ENCODE data around the gene CIRBP. TPM values are rescaled to one million over a fixed set of nuclear protein-coding genes. Genes with fewer than 3 reads are reported as not detected.
A peak's percentile ranks its signal among the peaks of the same experiment; 100 is the strongest.

The CIRBP gene
- total RNA-seq, 1 donor from 2014 or later = 399 TPM

GRCh38 chr19:1221904-1222255 lies 47.3 kb upstream of the CIRBP start:
- Mint-ChIP-seq H3K27ac (no peak overlapping the region), H3K4me3 (no peak overlapping the region), H3K9me3 (no peaks in the 10 kb centered on the region), H3K36me3 (ENCODE audit: low read depth) (peaks cover 22% of the 10 kb centered on the region), H3K4me1 (peaks cover 2% of the 10 kb centered on the region), H3K27me3 (no peaks in the 10 kb centered on the region)
- ATAC-seq (ENCODE audit: low read depth) (no peak), DNase-seq (no peak)
- intact Hi-C loops (cut with micrococcal nuclease) = no loop called here
- POLR2A ChIA-PET = interaction anchor here (0.6 kb wide), 1 partner anchor 204 kb away, joined by 3 read pairs; no protein-coding TSS in a partner anchor
- no peak for TF ChIP-seq CTCF (IDR thresholded peaks at IDR 0.05)
- CTCF ChIA-PET = no interaction called here

- TF ChIP-seq CTCF (IDR thresholded peaks at IDR 0.05) = no peak
- peak; percentile 47 for ATAC-seq (ENCODE audit: low read depth)
- Mint-ChIP-seq H3K27me3 (no peaks in the 10 kb centered on the region), H3K4me1 (peaks cover 2% of the 10 kb centered on the region), H3K9me3 (no peaks in the 10 kb centered on the region), H3K4me3 (no peak overlapping the region), H3K36me3 (ENCODE audit: low read depth) (peaks cover 24% of the 10 kb centered on the region), H3K27ac (no peak overlapping the region)
- intact Hi-C loops (cut with micrococcal nuclease) = no loop called here
- POLR2A ChIA-PET = no interaction called here
- CTCF ChIA-PET = no interaction called here
- no peak for DNase-seq
Observed at GRCh38 chr19:1222394-1222793, 46.7 kb upstream of the CIRBP start.

GRCh38 chr19:1223018-1223855 lies 45.9 kb upstream of the CIRBP start:
- ATAC-seq (ENCODE audit: low read depth) (peak; percentile 64), DNase-seq (no peak)
- Mint-ChIP-seq H3K27me3 (no peaks in the 10 kb centered on the region), H3K9me3 (no peaks in the 10 kb centered on the region), H3K27ac (no peak overlapping the region), H3K4me1 (peaks cover 2% of the 10 kb centered on the region), H3K4me3 (no peak overlapping the region), H3K36me3 (ENCODE audit: low read depth) (peaks cover 23% of the 10 kb centered on the region)
- intact Hi-C loops (cut with micrococcal nuclease) = no loop called here
- POLR2A ChIA-PET = no interaction called here
- TF ChIP-seq CTCF (IDR thresholded peaks at IDR 0.05) = no peak
- CTCF ChIA-PET = no interaction called here

GRCh38 chr19:1224047-1224825 lies 44.9 kb upstream of the CIRBP start:
- POLR2A ChIA-PET = interaction anchor here (0.7 kb wide), 1 partner anchor 107 kb away, joined by 3 read pairs; no protein-coding TSS in a partner anchor

More at GRCh38 chr19:1224047-1224825, 44.9 kb upstream of the CIRBP start:
- TF ChIP-seq CTCF (IDR thresholded peaks at IDR 0.05) = no peak
- ATAC-seq (ENCODE audit: low read depth) (no peak), DNase-seq (no peak)
- CTCF ChIA-PET = no interaction called here
- Mint-ChIP-seq H3K4me3 (no peak overlapping the region), H3K27me3 (no peaks in the 10 kb centered on the region), H3K36me3 (ENCODE audit: low read depth) (peaks cover 23% of the 10 kb centered on the region), H3K9me3 (no peaks in the 10 kb centered on the region), H3K27ac (no peak overlapping the region), H3K4me1 (peaks cover 2% of the 10 kb centered on the region)
- intact Hi-C loops (cut with micrococcal nuclease) = no loop called here

Measured in activated B cell treated with CpG ODN at 0.5 μM for 24 hours (primary cell).